Smooth muscle cell (in vitro differentiated cells): ENCODE data around the gene LTB4R2. TPM values are rescaled to one million over a fixed set of nuclear protein-coding genes. Genes with fewer than 3 reads are reported as not detected.

ENCODE experiments used
- DNase-seq: peaks from one replicate; lab custom pipeline; 2025; ENCODE audit not compliant: unreplicated experiment; lab: John Stamatoyannopoulos, UW
- H2AFZ ChIP-seq: fragments of 200-600 bp; sonication (generic); 2 replicates; pipeline ENCODE4 v1.6.0; 2016; ENCODE audit warnings: antibody characterized with exemption, low read depth, mild to moderate bottlenecking
- H3F3A ChIP-seq: fragments of 200-600 bp; sonication (generic); 2 replicates; pipeline ENCODE4 v1.6.0; 2017; ENCODE audit warnings: antibody characterized with exemption, low read depth
- H3K27ac ChIP-seq: fragments of 200-600 bp; sonication (generic); 2 replicates; pipeline ENCODE4 v1.5.1; 2016; ENCODE audit warnings: low read depth, mild to moderate bottlenecking
- H3K27me3 ChIP-seq: fragments of 200-600 bp; sonication (generic); 2 replicates; pipeline ENCODE4 v1.6.1; 2016; ENCODE audit warnings: low read depth, mild to moderate bottlenecking
- H3K36me3 ChIP-seq: fragments of 200-600 bp; sonication (generic); 2 replicates; pipeline ENCODE4 v1.5.1; 2016; ENCODE audit warnings: low read depth
- H3K4me1 ChIP-seq: fragments of 200-600 bp; sonication (generic); 2 replicates; pipeline ENCODE4 v1.5.1; 2016; ENCODE audit warnings: low read depth
- H3K4me2 ChIP-seq: fragments of 200-600 bp; sonication (generic); 2 replicates; pipeline ENCODE4 v1.6.0; 2016; ENCODE audit warnings: mild to moderate bottlenecking
- H3K4me3 ChIP-seq: fragments of 200-600 bp; sonication (generic); 2 replicates; pipeline ENCODE4 v1.5.1; 2016; ENCODE audit warnings: mild to moderate bottlenecking
- H3K79me2 ChIP-seq: fragments of 200-600 bp; sonication (generic); 2 replicates; pipeline ENCODE4 v1.6.0; 2016; ENCODE audit warnings: low read depth, mild to moderate bottlenecking
- H3K9ac ChIP-seq: fragments of 200-600 bp; sonication (generic); 2 replicates; pipeline ENCODE4 v1.6.0; 2016; ENCODE audit warnings: low read depth
- H3K9me3 ChIP-seq: fragments of 200-600 bp; sonication (generic); replicated peaks from 2 replicates; pipeline ENCODE4 v1.5.1; 2016; ENCODE audit warnings: low read depth
- H4K20me1 ChIP-seq: fragments of 200-600 bp; sonication (generic); 2 replicates; pipeline ENCODE4 v1.6.0; 2016; ENCODE audit warnings: low read depth
- CTCF ChIP-seq: fragments of 200-600 bp; sonication (generic); IDR thresholded peaks from 2 replicates; pipeline ENCODE4 v1.5.1; 2017; ENCODE audit warnings: borderline replicate concordance, mild to moderate bottlenecking, antibody characterized with exemption; ENCODE audit not compliant: insufficient read depth, poor library complexity, severe bottlenecking
- WGBS: methylation state at CpG from one replicate; pipeline ENCODE4 v1.1.7; 2016; ENCODE audit warnings: low lambda C conversion rate; 5-methylcytosine and 5-hydroxymethylcytosine counted together
- polyA plus RNA-seq: library from polyadenylated mRNA; unstranded; fragments of >200 nt; fragmentation: Nextera tagmentation; extraction: Ambion mirVana; gene quantifications from 2 replicates; pipeline ENCODE4 v1.2.1, GENCODE V29; 2016
- total RNA-seq: library from RNA; depleted of rRNA; stranded (reverse); fragments of >200 nt; gene quantifications from 2 replicates; pipeline ENCODE4 v1.2.3, GENCODE V29; 2014

The LTB4R2 gene
- total and polyA plus RNA-seq, 2 experiments from 2014 or later = 0.70 to 2.8 TPM

- Histone ChIP-seq H3K9me3 (no peaks in the 10 kb centered on the region), H3K27me3 (peaks cover 96% of the 10 kb centered on the region), H3K36me3 (no peaks in the 10 kb centered on the region), H3K4me2 (no peak overlapping the region), H3F3A (no peaks in the 10 kb centered on the region), H2AFZ (no peak overlapping the region), H3K4me3 (no peak overlapping the region), H3K4me1 (peaks cover 11% of the 10 kb centered on the region), H3K9ac (no peak overlapping the region), H3K27ac (no peak overlapping the region), H4K20me1 (no peaks in the 10 kb centered on the region), H3K79me2 (no peaks in the 10 kb centered on the region)
- 89% methylated on average over 7 of the region's 7 CpGs for WGBS
- no peak for DNase-seq
- no peak for TF ChIP-seq CTCF
These were observed 27.3 kb downstream of the LTB4R2 start for GRCh38 chr14:24337144-24337823.

- H3F3A ChIP-seq = no peaks in the 10 kb centered on the region
- 86% methylated on average over 8 of the region's 8 CpGs for WGBS
- H3K4me3 ChIP-seq = no peak overlapping the region
- H3K4me1 ChIP-seq = peaks cover 11% of the 10 kb centered on the region
- no peak overlapping the region for H3K4me2 ChIP-seq
- no peak for DNase-seq
- peaks cover 97% of the 10 kb centered on the region for H3K27me3 ChIP-seq
- H3K36me3 ChIP-seq = no peaks in the 10 kb centered on the region
- H3K9ac ChIP-seq = no peak overlapping the region
- H2AFZ ChIP-seq = no peak overlapping the region
- no peak overlapping the region for H3K27ac ChIP-seq
- H3K9me3 ChIP-seq = no peaks in the 10 kb centered on the region
- TF ChIP-seq CTCF = no peak
- H3K79me2 ChIP-seq = no peaks in the 10 kb centered on the region
- no peaks in the 10 kb centered on the region for H4K20me1 ChIP-seq
These were observed 27.9 kb downstream of the LTB4R2 start for GRCh38 chr14:24337824-24338175.

- peak overlapping the region; percentile 87 for H3K4me2 ChIP-seq
- no peaks in the 10 kb centered on the region for H3F3A ChIP-seq
- H3K4me1 ChIP-seq = peaks cover 11% of the 10 kb centered on the region
- DNase-seq = no peak
- no peak overlapping the region for H3K4me3 ChIP-seq
- H3K27ac ChIP-seq = no peak overlapping the region
- no peaks in the 10 kb centered on the region for H3K36me3 ChIP-seq
- H3K27me3 ChIP-seq = peaks cover 97% of the 10 kb centered on the region
- 78% methylated on average over 14 of the region's 14 CpGs for WGBS
- no peak overlapping the region for H3K9ac ChIP-seq
- no peak overlapping the region for H2AFZ ChIP-seq
- H3K9me3 ChIP-seq = no peaks in the 10 kb centered on the region
- H4K20me1 ChIP-seq = no peaks in the 10 kb centered on the region
- TF ChIP-seq CTCF = no peak
- H3K79me2 ChIP-seq = no peaks in the 10 kb centered on the region
These were observed 28.9 kb downstream of the LTB4R2 start for GRCh38 chr14:24338843-24339242.
